GM18519 (cell line): ENCODE data around the gene AADAT.
A peak's percentile ranks its signal among the peaks of the same experiment; 100 is the strongest.
"Not testable (repeated sequence)": the region's sequence is repeated elsewhere in the genome, so short reads cannot be mapped to it uniquely, and the experiment has no call there.

Experiments used
- ATAC-seq: cut with Tn5 transposase; IDR thresholded peaks from one replicate; pipeline ENCODE4 v1.9.1; 2021; ENCODE audit warnings: mild to moderate bottlenecking, moderate library complexity; ENCODE audit not compliant: unreplicated experiment, low FRiP score

The AADAT gene

DNA sequence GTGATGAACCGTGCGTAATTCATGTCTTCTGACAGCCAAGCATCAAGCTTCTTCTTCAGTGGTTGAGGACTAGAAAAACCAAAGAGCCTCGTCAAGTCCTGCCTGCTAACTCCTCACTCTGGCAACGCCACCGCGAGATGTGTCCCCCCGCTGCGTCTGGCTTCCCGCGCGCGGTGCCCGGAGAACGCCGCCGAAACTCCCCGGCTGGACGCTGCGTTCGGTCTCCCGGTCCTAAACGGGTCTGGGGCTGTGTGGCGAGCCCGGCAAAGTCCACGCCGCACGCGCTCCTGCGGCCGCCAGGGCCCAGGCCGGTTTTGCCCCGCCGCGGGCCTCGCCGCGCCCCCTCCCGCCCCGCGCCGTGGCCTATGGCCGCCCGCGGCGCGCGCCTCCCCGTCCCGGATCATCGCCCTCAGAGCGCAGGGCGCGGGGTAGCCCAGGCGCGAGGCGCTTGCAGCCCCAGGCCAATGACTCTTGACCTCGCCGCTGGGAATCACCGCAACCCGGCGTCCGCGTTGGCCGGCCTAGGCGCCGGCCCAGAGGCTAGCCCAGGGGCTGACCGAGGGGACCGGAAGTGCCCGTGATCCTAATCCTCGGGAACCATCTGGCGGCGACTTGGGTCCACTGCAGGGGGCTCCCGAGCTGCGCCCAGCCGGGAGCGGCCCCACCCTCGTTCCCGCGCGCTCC lies at the start of gene AADAT:
TSS of gene AADAT (minus strand) at position 289 of the 684 bp plus-strand sequence. CDS start at position 23, 266 bp downstream.
- peak; percentile 54 for ATAC-seq

DNA sequence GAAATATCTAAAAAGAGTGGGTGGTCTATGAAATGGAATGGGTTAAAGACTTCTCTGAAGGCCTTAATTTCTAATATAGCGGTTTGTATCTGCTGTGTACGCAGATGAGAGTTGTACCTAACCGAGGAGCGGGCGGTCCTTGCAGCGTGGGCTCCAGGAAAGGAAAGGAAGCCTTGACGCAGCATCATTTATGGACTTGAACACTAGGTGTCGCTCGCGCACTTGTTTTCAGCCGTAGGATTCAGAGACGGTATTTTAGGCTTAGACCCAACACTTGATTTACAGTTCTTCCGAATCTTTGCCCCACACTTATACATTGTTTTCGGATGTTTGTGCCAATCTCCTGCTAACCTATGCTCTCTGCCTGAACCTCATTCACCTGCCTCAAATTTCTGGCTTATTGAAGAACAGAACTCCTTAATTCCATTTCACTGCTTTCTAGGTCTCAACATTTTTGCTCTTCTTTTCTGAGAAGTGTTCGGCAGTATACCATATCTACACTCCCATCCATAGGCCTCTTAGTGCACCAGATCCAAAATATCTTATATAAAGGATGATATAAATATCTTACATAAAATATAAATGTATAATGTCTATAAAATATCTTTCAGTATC lies 48.9 kb upstream of the AADAT start:
- ATAC-seq: peak; percentile 97

GRCh38 chr4:170137927-170138326 lies 48.2 kb upstream of the AADAT start:
- ATAC-seq: no peak

DNA sequence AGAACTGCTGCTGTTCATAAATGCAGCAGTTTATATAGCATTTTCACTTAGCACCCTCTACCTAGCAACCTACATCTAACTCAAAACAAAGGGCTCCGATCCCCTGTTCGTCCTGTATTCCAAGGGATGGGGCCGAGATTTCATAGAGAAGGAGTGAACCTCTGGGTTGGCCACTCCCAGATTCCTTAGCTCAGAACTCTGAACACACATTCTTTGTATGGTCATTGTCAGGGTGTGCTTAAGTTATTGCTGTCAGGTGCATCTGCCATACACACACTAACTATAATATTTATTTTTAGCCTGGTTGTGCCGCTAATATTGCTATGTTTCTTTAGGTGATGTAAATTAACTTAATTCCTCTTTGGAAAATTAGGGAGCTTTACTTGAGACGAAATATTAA lies 47.7 kb upstream of the AADAT start:
- ATAC-seq: no peak

GRCh38 chr4:170134821-170135220 lies 45.1 kb upstream of the AADAT start:
- ATAC-seq: no peak

DNA sequence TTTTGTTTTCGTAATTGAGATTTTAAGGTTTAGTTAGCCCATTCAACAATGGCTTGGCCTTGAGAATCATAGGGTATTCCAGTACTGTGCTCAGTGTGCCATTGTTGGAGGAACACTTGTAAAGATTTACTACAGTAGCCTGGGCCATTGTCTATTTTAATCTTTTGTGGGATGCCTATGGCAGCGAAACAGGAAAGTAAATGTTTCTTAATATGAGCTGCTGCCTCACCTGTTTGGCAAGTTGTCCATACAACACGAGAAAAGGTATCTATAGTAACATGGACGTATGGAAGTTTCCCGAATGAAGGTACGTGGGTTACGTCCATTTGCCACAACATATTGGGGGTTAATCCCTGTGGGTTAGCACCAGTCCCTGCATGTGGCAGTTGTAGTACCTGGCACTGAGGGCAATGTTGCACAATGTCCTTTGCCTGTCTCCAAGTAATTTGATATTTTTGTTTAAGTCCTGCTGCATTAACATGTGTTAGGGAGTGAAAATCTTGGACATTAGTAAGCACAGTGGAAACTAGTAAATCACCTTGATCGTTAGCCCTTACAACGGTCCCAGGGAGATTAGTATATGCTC lies 38.6 kb upstream of the AADAT start:
- no peak for ATAC-seq

- no peak for ATAC-seq
Measured at GRCh38 chr4:170127758-170128157, 38.0 kb upstream of the AADAT start.

DNA sequence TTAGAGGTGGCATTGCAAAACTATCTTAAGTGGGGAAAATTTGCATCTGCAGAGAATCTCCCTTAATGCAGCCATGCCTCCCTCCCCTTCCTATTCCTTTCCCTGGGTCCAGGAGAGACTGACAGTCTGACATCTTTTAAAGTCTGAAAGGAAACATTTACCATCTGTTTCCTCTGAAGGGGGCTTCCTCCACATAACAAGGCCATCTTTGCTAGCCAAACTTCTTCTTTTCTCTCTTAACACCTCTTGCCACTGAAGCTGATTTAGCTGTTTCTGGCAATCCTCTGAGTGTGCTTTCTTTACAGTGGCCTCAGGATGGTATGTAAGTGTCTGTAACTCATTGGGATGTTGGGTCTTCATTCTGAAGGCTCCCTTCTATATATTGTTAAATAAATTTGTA lies 34.6 kb upstream of the AADAT start:
- ATAC-seq: no peak

GRCh38 chr4:170122252-170122651 lies 32.5 kb upstream of the AADAT start:
- ATAC-seq: no peak

DNA sequence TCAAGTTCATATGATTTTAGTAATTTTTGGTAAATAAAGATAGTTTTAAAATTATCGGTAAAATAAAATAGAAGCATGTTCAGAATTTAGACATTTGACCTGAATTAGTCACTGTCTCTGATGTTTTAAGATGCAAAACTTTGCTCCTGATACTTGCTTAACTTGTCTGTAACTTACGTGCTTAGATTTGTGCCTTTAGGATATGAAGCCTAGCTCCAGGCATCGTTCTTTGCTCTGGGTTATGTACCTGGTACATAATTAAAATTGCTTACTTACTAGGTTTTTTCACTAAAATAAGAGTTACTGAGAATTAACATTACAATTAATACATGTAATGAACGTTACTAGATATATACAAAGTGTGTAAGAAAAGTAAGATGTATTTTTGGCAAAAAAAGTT lies 24.9 kb upstream of the AADAT start:
- no peak for ATAC-seq

GRCh38 chr4:170114183-170114582 lies 24.4 kb upstream of the AADAT start:
- not testable (repeated sequence) for ATAC-seq

DNA sequence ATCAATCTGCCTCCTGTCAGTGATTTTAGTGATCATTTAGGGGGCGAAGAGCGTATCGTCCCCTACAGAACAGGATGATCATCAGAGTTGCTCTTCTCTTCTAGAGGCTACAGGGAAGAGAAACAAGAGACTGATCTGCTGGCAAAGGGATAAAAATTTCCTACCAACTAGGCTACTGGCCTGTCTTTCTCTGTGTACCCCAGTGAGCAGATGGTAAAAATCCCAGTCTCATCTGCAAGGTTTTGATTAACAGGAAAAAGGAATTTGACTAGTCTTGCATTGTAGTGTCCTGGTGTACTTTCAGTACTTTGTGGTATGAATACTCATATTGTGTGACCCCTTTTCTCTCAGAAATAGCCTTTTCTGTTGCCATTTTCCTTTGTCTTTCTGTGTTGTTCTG lies 21.8 kb upstream of the AADAT start:
- no peak for ATAC-seq

DNA sequence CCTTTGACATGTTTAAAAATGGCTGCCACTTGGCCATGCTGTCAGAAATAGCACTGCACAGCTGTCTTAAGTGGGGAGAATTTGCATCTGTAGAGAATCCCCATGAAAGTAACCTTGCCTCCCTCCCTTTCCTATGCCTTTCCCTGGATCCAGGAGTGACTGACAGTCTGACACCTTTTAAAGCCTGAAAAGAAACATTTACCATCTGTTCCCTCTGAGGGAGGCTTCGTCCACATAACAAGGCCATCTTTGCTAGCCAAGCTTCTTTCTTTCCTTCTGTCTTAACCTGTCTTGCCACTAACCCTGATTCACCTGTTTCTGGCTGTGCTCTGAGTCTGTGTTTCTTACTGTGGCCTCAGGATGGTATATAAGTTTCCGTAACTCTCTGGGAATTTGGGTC lies 21.3 kb upstream of the AADAT start:
- no peak for ATAC-seq

- ATAC-seq: no peak
Measured at GRCh38 chr4:170110285-170110672, 20.5 kb upstream of the AADAT start.

DNA sequence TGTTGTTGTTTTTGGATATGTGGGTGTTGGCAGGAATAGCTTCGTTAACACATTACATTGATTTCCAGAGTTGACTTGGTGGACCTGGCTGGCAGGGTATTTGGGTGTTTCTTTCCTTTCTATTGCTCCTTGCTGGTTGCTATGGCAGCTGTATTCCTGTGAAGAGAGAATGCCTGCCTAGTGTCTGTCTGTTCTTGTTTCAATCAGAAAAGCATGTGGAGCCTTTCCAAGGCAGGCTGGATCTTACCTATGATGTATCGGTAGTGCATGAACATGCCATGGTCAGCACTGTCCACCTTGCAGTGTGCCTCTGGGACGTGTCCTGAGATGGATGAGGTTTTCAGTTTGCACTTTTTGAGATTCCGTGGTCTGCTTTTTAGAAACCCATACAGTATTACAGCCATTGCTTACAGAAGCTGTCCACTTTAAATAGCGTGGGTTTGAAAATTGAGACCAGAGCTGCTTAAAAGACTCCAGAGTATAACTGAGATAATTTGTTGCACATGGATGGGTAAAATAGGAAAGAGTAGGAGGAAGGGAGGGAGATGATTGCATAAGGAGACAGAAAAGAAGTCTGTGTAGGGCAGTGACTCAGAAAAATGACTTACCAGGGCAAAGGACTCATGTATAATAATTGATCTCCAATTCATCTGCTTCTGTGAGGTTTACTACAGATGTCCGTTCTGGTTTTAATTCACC lies 20.0 kb upstream of the AADAT start:
- ATAC-seq: no peak

DNA sequence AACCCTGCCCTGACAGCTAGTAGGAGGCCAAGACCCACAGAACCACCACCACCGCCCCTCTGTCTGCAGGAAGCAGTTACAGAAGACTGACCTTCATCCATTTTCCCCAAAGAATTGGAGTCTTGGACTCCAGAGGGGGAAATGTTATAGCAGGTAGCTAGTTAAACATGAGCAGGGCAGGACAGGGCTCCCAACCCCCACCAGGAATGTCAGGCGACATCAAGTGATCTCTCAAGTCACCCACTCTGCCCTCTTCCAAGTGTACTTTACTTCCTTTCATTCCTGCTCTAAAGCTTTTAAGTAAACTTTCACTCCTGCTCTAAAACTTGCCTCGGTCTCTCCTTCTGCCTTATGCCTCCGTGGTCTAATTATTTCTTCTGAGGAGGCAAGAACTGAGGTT lies 17.1 kb upstream of the AADAT start:
- no peak for ATAC-seq

GRCh38 chr4:170102426-170102825 lies 12.7 kb upstream of the AADAT start:
- ATAC-seq: no peak

GRCh38 chr4:170098171-170098570 lies 8.4 kb upstream of the AADAT start:
- ATAC-seq: not testable (repeated sequence)

GRCh38 chr4:170097681-170098080 lies 7.9 kb upstream of the AADAT start:
- no peak for ATAC-seq

GRCh38 chr4:170093973-170094535 lies 4.3 kb upstream of the AADAT start:
- no peak for ATAC-seq

GRCh38 chr4:170091069-170091696 lies 1.4 kb upstream of the AADAT start:
- no peak for ATAC-seq
